Loucy (cell line): ENCODE data around the gene SLC35F3.

ENCODE experiments used
- H2AFZ ChIP-seq: fragments of 200-600 bp; sonication (generic); 2 replicates; pipeline ENCODE4 v1.6.0; 2016; ENCODE audit warnings: antibody characterized with exemption, mild to moderate bottlenecking, low read length, moderate library complexity
- H3F3A ChIP-seq: fragments of 200-600 bp; 2 replicates; pipeline ENCODE4 v1.6.0; 2016; ENCODE audit warnings: antibody characterized with exemption, low read depth, mild to moderate bottlenecking
- H3K27me3 ChIP-seq: fragments of 200-600 bp; sonication (generic); 2 replicates; pipeline ENCODE4 v1.6.1; 2014; ENCODE audit warnings: low read length, mild to moderate bottlenecking; ENCODE audit not compliant: insufficient read depth, poor library complexity, severe bottlenecking
- H3K36me3 ChIP-seq: fragments of 200-600 bp; sonication (generic); 2 replicates; pipeline ENCODE4 v1.6.1; 2016; ENCODE audit warnings: low read length; ENCODE audit not compliant: insufficient read depth
- H3K4me1 ChIP-seq: fragments of 200-600 bp; sonication (generic); 2 replicates; pipeline ENCODE4 v1.5.1; 2014; ENCODE audit warnings: low read length, mild to moderate bottlenecking; ENCODE audit not compliant: insufficient read depth, poor library complexity, severe bottlenecking
- H3K4me2 ChIP-seq: fragments of 200-600 bp; sonication (generic); 2 replicates; pipeline ENCODE4 v1.6.0; 2014; ENCODE audit warnings: antibody characterized with exemption, low read length, low read depth, mild to moderate bottlenecking; ENCODE audit not compliant: poor library complexity, severe bottlenecking
- H3K4me3 ChIP-seq: fragments of 200-600 bp; sonication (generic); 2 replicates; pipeline ENCODE4 v1.5.1; 2014; ENCODE audit warnings: low read length, mild to moderate bottlenecking, mixed read lengths; ENCODE audit not compliant: poor library complexity, severe bottlenecking
- H3K79me2 ChIP-seq: fragments of 200-600 bp; sonication (generic); 2 replicates; pipeline ENCODE4 v1.6.1; 2014; ENCODE audit warnings: low read length; ENCODE audit not compliant: insufficient read depth
- H3K9ac ChIP-seq: fragments of 200-600 bp; sonication (generic); 2 replicates; pipeline ENCODE4 v1.6.0; 2014; ENCODE audit warnings: mild to moderate bottlenecking, low read depth, low read length, moderate library complexity; ENCODE audit not compliant: poor library complexity, severe bottlenecking
- H3K9me2 ChIP-seq: fragments of 200-600 bp; sonication (generic); replicated peaks from 2 replicates; pipeline ENCODE4 v1.6.1; 2016; ENCODE audit warnings: low read depth, low read length, mixed read lengths
- H3K9me3 ChIP-seq: fragments of 200-600 bp; sonication (generic); 2 replicates; pipeline ENCODE4 v1.6.1; 2014; ENCODE audit warnings: mild to moderate bottlenecking, antibody characterized with exemption, low read length, low read depth; ENCODE audit not compliant: insufficient read depth
- H4K20me1 ChIP-seq: fragments of 200-600 bp; sonication (generic); 2 replicates; pipeline ENCODE4 v1.6.0; 2014; ENCODE audit warnings: antibody characterized with exemption, low read length, mild to moderate bottlenecking; ENCODE audit not compliant: insufficient read depth, poor library complexity, severe bottlenecking
- EZH2phosphoT487 ChIP-seq: fragments of 200-600 bp; IDR thresholded peaks from 2 replicates; pipeline ENCODE4 v1.6.1; 2018; ENCODE audit warnings: antibody characterized with exemption, mild to moderate bottlenecking, moderate library complexity, borderline replicate concordance
- TF ChIP-seq, protein P1 (sequence below): fragments of 200-600 bp; sonication (generic); conservative IDR thresholded peaks from 2 replicates; pipeline ENCODE4 v1.5.1; 2014; ENCODE audit warnings: mild to moderate bottlenecking, antibody characterized with exemption, low read length

Gene SLC35F3

DNA sequence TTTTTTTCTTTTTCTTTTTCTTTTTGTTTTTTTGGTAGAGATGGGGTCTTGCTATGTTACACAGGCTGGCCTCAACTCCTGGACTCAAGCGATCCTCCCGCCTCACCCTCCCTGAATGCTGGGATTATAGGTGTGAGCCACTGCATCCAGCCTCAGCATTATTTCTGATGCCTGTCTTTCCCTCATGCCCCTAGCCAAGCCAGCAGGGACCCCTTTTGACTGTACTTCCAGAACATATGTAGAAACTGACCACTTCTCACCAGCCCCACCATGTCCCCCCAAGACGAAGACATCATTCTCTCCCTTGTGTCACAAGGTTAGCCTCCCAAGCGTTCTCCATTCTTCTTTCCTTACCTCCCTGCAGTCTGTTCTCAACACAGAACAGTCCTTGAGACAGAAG lies 360.8 kb downstream of the SLC35F3 start:
- Histone ChIP-seq H3K27me3 (no peaks in the 10 kb centered on the region), H3K79me2 (no peaks in the 10 kb centered on the region), H4K20me1 (no peaks in the 10 kb centered on the region), H3K9me2 (no peaks in the 10 kb centered on the region), H3F3A (no peaks in the 10 kb centered on the region), H3K4me3 (no peak overlapping the region), H3K4me1 (peaks cover 18% of the 10 kb centered on the region), H3K36me3 (no peaks in the 10 kb centered on the region), H3K9me3 (no peaks in the 10 kb centered on the region), H3K4me2 (no peak overlapping the region), H3K9ac (no peak overlapping the region), H2AFZ (no peak overlapping the region)
- TF ChIP-seq, protein P1, sequence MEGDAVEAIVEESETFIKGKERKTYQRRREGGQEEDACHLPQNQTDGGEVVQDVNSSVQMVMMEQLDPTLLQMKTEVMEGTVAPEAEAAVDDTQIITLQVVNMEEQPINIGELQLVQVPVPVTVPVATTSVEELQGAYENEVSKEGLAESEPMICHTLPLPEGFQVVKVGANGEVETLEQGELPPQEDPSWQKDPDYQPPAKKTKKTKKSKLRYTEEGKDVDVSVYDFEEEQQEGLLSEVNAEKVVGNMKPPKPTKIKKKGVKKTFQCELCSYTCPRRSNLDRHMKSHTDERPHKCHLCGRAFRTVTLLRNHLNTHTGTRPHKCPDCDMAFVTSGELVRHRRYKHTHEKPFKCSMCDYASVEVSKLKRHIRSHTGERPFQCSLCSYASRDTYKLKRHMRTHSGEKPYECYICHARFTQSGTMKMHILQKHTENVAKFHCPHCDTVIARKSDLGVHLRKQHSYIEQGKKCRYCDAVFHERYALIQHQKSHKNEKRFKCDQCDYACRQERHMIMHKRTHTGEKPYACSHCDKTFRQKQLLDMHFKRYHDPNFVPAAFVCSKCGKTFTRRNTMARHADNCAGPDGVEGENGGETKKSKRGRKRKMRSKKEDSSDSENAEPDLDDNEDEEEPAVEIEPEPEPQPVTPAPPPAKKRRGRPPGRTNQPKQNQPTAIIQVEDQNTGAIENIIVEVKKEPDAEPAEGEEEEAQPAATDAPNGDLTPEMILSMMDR, result no peak
- no peak for TF ChIP-seq EZH2phosphoT487

DNA sequence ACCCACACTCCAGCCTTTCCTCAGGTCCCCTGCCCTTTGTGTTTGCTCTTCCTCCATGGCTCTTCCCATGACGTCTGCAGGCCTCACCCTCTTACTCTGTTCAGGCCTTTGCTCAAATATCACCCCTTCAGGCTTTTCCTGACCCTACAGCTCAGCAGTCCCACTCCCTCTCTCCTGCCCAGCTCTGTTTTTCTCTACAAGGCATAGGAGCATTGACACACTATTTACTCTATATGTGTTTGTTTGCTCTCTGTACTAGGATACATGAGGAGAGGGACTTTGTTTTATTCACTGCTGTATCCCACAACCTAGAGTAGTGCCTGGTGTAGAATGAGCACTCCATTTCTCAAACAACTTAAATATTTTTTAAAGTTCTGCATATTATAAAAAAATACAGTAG lies 361.4 kb downstream of the SLC35F3 start:
- Histone ChIP-seq H3K4me2 (no peak overlapping the region), H3K79me2 (no peaks in the 10 kb centered on the region), H3K9ac (no peak overlapping the region), H3K36me3 (no peaks in the 10 kb centered on the region), H3F3A (no peaks in the 10 kb centered on the region), H3K27me3 (no peaks in the 10 kb centered on the region), H4K20me1 (no peaks in the 10 kb centered on the region), H3K9me3 (no peaks in the 10 kb centered on the region), H3K9me2 (no peaks in the 10 kb centered on the region), H2AFZ (no peak overlapping the region), H3K4me3 (no peak overlapping the region), H3K4me1 (peaks cover 14% of the 10 kb centered on the region)
- TF ChIP-seq, protein P1, result no peak
- TF ChIP-seq EZH2phosphoT487, result no peak

DNA sequence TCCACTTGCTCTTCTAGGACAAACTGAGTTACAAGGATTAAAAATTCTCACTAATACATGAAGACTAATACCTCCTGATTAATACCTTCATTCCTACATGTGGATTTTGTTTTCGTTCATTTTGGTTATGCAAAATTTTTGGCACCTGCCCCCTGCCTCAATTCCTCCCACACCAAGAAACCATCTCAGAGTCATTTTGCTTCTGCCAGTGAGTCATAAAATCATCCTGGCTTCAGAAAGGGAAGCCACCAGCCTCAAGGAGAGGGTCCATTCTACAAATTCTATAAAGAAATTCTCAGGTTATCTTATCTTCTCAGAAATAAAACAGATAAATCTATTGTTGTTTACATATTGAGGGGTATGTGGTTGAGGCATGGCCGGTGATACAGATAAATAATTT lies 365.6 kb downstream of the SLC35F3 start:
- Histone ChIP-seq H3K9ac (no peak overlapping the region), H3K36me3 (no peaks in the 10 kb centered on the region), H3F3A (no peaks in the 10 kb centered on the region), H3K4me3 (no peak overlapping the region), H4K20me1 (no peaks in the 10 kb centered on the region), H2AFZ (no peak overlapping the region), H3K9me3 (no peaks in the 10 kb centered on the region), H3K4me2 (no peak overlapping the region), H3K9me2 (no peaks in the 10 kb centered on the region), H3K27me3 (no peaks in the 10 kb centered on the region), H3K4me1 (no peaks in the 10 kb centered on the region), H3K79me2 (no peaks in the 10 kb centered on the region)
- no peak for TF ChIP-seq EZH2phosphoT487
- TF ChIP-seq, protein P1, result no peak
